HG03175 (cell line): Measurements from ENCODE around the gene IGLL5.

ENCODE experiments used
- ATAC-seq: cut with Tn5 transposase; IDR thresholded peaks from one replicate; pipeline ENCODE4 v1.9.1; 2021; ENCODE audit warnings: mild to moderate bottlenecking, moderate library complexity; ENCODE audit not compliant: unreplicated experiment

IGLL5 gene

GRCh38 chr22:22936915-22937656, 49.5 kb downstream of the IGLL5 start:
- no peak for ATAC-seq

- ATAC-seq = no peak
Measured at GRCh38 chr22:22937894-22938480, 50.4 kb downstream of the IGLL5 start.

- no peak for ATAC-seq
Measured at GRCh38 chr22:22938672-22939587, 51.3 kb downstream of the IGLL5 start.

- ATAC-seq = no peak
Measured at GRCh38 chr22:22939588-22940368, 52.2 kb downstream of the IGLL5 start.

GRCh38 chr22:22940961-22941605, 53.5 kb downstream of the IGLL5 start:
- ATAC-seq = no peak

GRCh38 chr22:22941831-22942510, 54.4 kb downstream of the IGLL5 start:
- ATAC-seq = no peak

GRCh38 chr22:22942511-22943329, 55.1 kb downstream of the IGLL5 start:
- no peak for ATAC-seq

GRCh38 chr22:22943521-22944267, 56.1 kb downstream of the IGLL5 start:
- no peak for ATAC-seq

- ATAC-seq = no peak
Measured at GRCh38 chr22:22944268-22944985, 56.8 kb downstream of the IGLL5 start.

GRCh38 chr22:22945195-22945594, 57.6 kb downstream of the IGLL5 start:
- ATAC-seq = no peak
